ENCODE results near the gene PTPRK. TPM values are rescaled to one million over a fixed set of nuclear protein-coding genes. Genes with fewer than 3 reads are reported as not detected.
A peak's percentile ranks its signal among the peaks of the same experiment; 100 is the strongest.

Gene PTPRK
- total and polyA plus RNA-seq, 3 experiments from 2014 or later, result 0.74 to 23.0 (median 21.3) TPM

GRCh38 chr6:128275030-128275429 is 245.4 kb downstream of the PTPRK start:
- H3K27ac ChIP-seq (ENCODE audit: low read depth, low read length), result no peak overlapping the region
- no peak overlapping the region for H3K27ac Mint-ChIP-seq
- H3K4me1 Mint-ChIP-seq, result no peaks in the 10 kb centered on the region
- DNase-seq, result no peak
- H3K27me3 Mint-ChIP-seq, result no peaks in the 10 kb centered on the region
- H3K36me3 ChIP-seq (ENCODE audit: insufficient read depth, low read length), result no peaks in the 10 kb centered on the region
- no peak overlapping the region for H3K4me3 Mint-ChIP-seq
- no peaks in the 10 kb centered on the region for H3K9me3 ChIP-seq (ENCODE audit: low read length)
- ChIA-PET CTCF (no interaction called here), POLR2A (no interaction called here)
- H3K36me3 Mint-ChIP-seq, result peaks cover 0 to 4% (median 0%) of the 10 kb centered on the region in 3 donors
- H3K9me3 Mint-ChIP-seq, result no peaks in the 10 kb centered on the region
- H3K4me3 ChIP-seq (ENCODE audit: low read length), result no peak overlapping the region
- no peaks in the 10 kb centered on the region for H3K27me3 ChIP-seq (ENCODE audit: insufficient read depth, low read length, poor library complexity, severe bottlenecking)
- no peaks in the 10 kb centered on the region for H3K4me1 ChIP-seq (ENCODE audit: insufficient read depth, low read length)

- no peak overlapping the region for H3K27ac Mint-ChIP-seq
- H3K4me1 ChIP-seq (ENCODE audit: insufficient read depth, low read length), result no peaks in the 10 kb centered on the region
- H3K9me3 ChIP-seq (ENCODE audit: low read length), result no peaks in the 10 kb centered on the region
- H3K27me3 Mint-ChIP-seq, result no peaks in the 10 kb centered on the region
- H3K4me3 Mint-ChIP-seq, result no peak overlapping the region
- H3K36me3 ChIP-seq (ENCODE audit: insufficient read depth, low read length), result no peaks in the 10 kb centered on the region
- ChIA-PET CTCF (no interaction called here), POLR2A (interaction anchor here (0.6 to 1.0 kb wide), 2 partner anchors 11 to 540 kb away, joined by 3 read pairs; no protein-coding TSS in a partner anchor)
- H3K27ac ChIP-seq (ENCODE audit: low read depth, low read length), result no peak overlapping the region
- H3K36me3 Mint-ChIP-seq, result peaks cover 0 to 4% (median 0%) of the 10 kb centered on the region in 3 donors
- H3K4me1 Mint-ChIP-seq, result no peaks in the 10 kb centered on the region
- H3K9me3 Mint-ChIP-seq, result no peaks in the 10 kb centered on the region
- no peak overlapping the region for H3K4me3 ChIP-seq (ENCODE audit: low read length)
- DNase-seq, result no peak
- H3K27me3 ChIP-seq (ENCODE audit: insufficient read depth, low read length, poor library complexity, severe bottlenecking), result no peaks in the 10 kb centered on the region
Observed at GRCh38 chr6:128271527-128271926, 248.9 kb downstream of the PTPRK start.

GRCh38 chr6:128271011-128271410 is 249.4 kb downstream of the PTPRK start:
- CTCF ChIA-PET, result no interaction called here
- DNase-seq, result no peak
- Mint-ChIP-seq H3K4me1 (no peaks in the 10 kb centered on the region), H3K27me3 (no peaks in the 10 kb centered on the region), H3K36me3 (peaks cover 0 to 4% (median 0%) of the 10 kb centered on the region in 3 donors), H3K27ac (no peak overlapping the region), H3K9me3 (no peaks in the 10 kb centered on the region), H3K4me3 (no peak overlapping the region)
- Histone ChIP-seq H3K27me3 (ENCODE audit: insufficient read depth, low read length, poor library complexity, severe bottlenecking) (no peaks in the 10 kb centered on the region), H3K4me1 (ENCODE audit: insufficient read depth, low read length) (no peaks in the 10 kb centered on the region), H3K9me3 (ENCODE audit: low read length) (no peaks in the 10 kb centered on the region), H3K4me3 (ENCODE audit: low read length) (no peak overlapping the region), H3K27ac (ENCODE audit: low read depth, low read length) (no peak overlapping the region), H3K36me3 (ENCODE audit: insufficient read depth, low read length) (no peaks in the 10 kb centered on the region)
- POLR2A ChIA-PET, result no interaction called here

DNA sequence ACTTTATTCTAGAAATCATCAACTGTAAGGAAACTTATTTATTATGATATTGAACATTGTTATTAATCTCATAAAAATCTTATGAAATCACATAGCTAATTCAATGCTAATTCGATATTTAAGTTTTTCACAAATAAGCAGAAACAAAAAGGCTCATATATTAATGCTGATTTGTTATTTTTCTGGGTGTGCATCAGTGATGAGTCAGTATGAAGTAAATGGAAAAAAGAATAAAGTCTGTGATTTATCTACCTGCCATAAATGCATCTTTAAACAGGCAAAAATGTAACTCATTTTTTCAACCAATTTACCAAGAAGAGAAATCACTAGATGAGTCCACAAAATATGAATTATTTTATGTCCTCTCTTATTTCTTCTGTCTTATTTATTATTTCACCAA is 253.5 kb downstream of the PTPRK start:
- Mint-ChIP-seq H3K9me3 (peaks cover 4 to 10% (median 8%) of the 10 kb centered on the region in 5 donors), H3K36me3 (peaks cover 0 to 10% (median 0%) of the 10 kb centered on the region in 3 donors), H3K4me3 (no peak overlapping the region), H3K4me1 (no peaks in the 10 kb centered on the region), H3K27me3 (peaks cover 0 to 3% of the 10 kb centered on the region in 2 donors), H3K27ac (no peak overlapping the region)
- Histone ChIP-seq H3K4me1 (ENCODE audit: insufficient read depth, low read length) (no peaks in the 10 kb centered on the region), H3K36me3 (ENCODE audit: insufficient read depth, low read length) (no peaks in the 10 kb centered on the region), H3K4me3 (ENCODE audit: low read length) (no peak overlapping the region), H3K27me3 (ENCODE audit: insufficient read depth, low read length, poor library complexity, severe bottlenecking) (no peaks in the 10 kb centered on the region), H3K27ac (ENCODE audit: low read depth, low read length) (no peak overlapping the region), H3K9me3 (ENCODE audit: low read length) (no peaks in the 10 kb centered on the region)
- POLR2A ChIA-PET, result no interaction called here
- DNase-seq, result no peak
- CTCF ChIA-PET, result no interaction called here

DNA sequence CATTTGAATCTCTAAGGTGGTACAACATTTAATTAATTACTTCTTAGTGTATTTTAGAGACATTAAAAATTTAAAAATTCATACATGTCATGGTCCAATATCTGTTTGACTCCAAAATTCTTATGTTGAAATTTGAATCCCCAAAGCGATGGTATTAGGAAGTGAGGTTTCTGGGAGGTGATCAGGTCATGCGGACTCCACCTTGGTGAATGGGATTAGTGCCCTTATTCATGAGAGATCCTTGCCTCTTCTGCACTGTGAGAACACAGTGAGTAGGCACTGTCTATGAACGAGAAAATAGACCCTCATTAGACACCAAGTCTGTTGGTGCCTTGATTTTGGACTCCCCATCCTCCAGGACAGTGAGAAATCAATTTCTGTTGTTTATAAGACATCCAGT is 254.7 kb downstream of the PTPRK start:
- peak overlapping the region in 1 of 8 donors; percentile 30 for H3K27ac Mint-ChIP-seq
- CTCF ChIA-PET, result no interaction called here
- peaks cover 4 to 10% (median 8%) of the 10 kb centered on the region in 5 donors for H3K9me3 Mint-ChIP-seq

GRCh38 chr6:128259730-128260685 is 260.4 kb downstream of the PTPRK start:
- Mint-ChIP-seq H3K27me3 (peaks cover 0 to 3% of the 10 kb centered on the region in 2 donors), H3K36me3 (peaks cover 0 to 9% (median 0%) of the 10 kb centered on the region in 3 donors), H3K27ac (peak overlapping the region; percentile 2 to 86 (median 70)), H3K9me3 (peaks cover 4 to 10% (median 8%) of the 10 kb centered on the region in 5 donors), H3K4me3 (peak overlapping the region; percentile 29 to 84 (median 80)), H3K4me1 (peaks cover 23 to 29% (median 29%) of the 10 kb centered on the region in 3 donors)
- peak overlapping the region; percentile 17 for H3K27ac ChIP-seq (ENCODE audit: low read depth, low read length)
- CTCF ChIA-PET, result no interaction called here
- H3K36me3 ChIP-seq (ENCODE audit: insufficient read depth, low read length), result no peaks in the 10 kb centered on the region
- H3K4me3 ChIP-seq (ENCODE audit: low read length), result peak overlapping the region; percentile 58
- H3K27me3 ChIP-seq (ENCODE audit: insufficient read depth, low read length, poor library complexity, severe bottlenecking), result no peaks in the 10 kb centered on the region
- POLR2A ChIA-PET, result no interaction called here
- no peaks in the 10 kb centered on the region for H3K9me3 ChIP-seq (ENCODE audit: low read length)
- DNase-seq, result peak in 2 of 5 donors; percentile 17 to 57
- H3K4me1 ChIP-seq (ENCODE audit: insufficient read depth, low read length), result peaks cover 19% of the 10 kb centered on the region

More for the DNA sequence above, 254.7 kb downstream of the PTPRK start:
- DNase-seq, result no peak
- Histone ChIP-seq H3K4me3 (ENCODE audit: low read length) (no peak overlapping the region), H3K4me1 (ENCODE audit: insufficient read depth, low read length) (peaks cover 1% of the 10 kb centered on the region), H3K27me3 (ENCODE audit: insufficient read depth, low read length, poor library complexity, severe bottlenecking) (no peaks in the 10 kb centered on the region), H3K27ac (ENCODE audit: low read depth, low read length) (no peak overlapping the region), H3K9me3 (ENCODE audit: low read length) (no peaks in the 10 kb centered on the region), H3K36me3 (ENCODE audit: insufficient read depth, low read length) (no peaks in the 10 kb centered on the region)
- H3K4me1 Mint-ChIP-seq, result peaks cover 3 to 4% (median 4%) of the 10 kb centered on the region in 3 donors
- peaks cover 0 to 10% (median 0%) of the 10 kb centered on the region in 3 donors for H3K36me3 Mint-ChIP-seq
- H3K4me3 Mint-ChIP-seq, result no peak overlapping the region
- POLR2A ChIA-PET, result no interaction called here
- H3K27me3 Mint-ChIP-seq, result peaks cover 0 to 3% of the 10 kb centered on the region in 2 donors

- Mint-ChIP-seq H3K9me3 (peaks cover 4 to 10% (median 6%) of the 10 kb centered on the region in 5 donors), H3K27me3 (no peaks in the 10 kb centered on the region), H3K4me3 (peak overlapping the region; percentile 29 to 84 (median 80)), H3K36me3 (peaks cover 0 to 5% (median 0%) of the 10 kb centered on the region in 3 donors), H3K27ac (peak overlapping the region; percentile 3 to 86 (median 70)), H3K4me1 (peaks cover 23 to 29% (median 29%) of the 10 kb centered on the region in 3 donors)
- ChIA-PET POLR2A (no interaction called here), CTCF (no interaction called here)
- Histone ChIP-seq H3K9me3 (ENCODE audit: low read length) (no peaks in the 10 kb centered on the region), H3K4me1 (ENCODE audit: insufficient read depth, low read length) (peaks cover 19% of the 10 kb centered on the region), H3K27ac (ENCODE audit: low read depth, low read length) (peak overlapping the region; percentile 17), H3K4me3 (ENCODE audit: low read length) (peak overlapping the region; percentile 58), H3K27me3 (ENCODE audit: insufficient read depth, low read length, poor library complexity, severe bottlenecking) (no peaks in the 10 kb centered on the region), H3K36me3 (ENCODE audit: insufficient read depth, low read length) (no peaks in the 10 kb centered on the region)
- DNase-seq, result peak in 2 of 5 donors; percentile 12 to 20
Observed at GRCh38 chr6:128259029-128259724, 261.2 kb downstream of the PTPRK start.

DNA sequence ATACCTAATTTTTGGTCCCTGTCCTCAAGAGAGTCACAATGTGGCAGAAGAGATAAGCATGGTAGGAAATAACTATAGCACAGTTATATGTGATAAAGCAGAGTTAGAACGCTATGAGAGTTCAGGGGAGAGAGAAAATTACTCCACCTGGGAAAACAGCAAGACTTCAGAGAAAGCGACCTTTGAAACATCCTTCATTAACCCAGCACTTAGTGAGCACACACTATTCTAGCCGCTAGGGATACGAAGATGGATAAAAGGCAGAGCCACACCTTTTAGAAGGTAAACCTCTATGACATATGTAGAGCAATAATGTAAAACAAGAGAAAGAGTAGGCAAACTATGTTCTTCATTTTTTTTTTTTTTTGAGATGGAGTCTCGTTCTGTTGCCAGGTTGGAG is 264.3 kb downstream of the PTPRK start:
- Histone ChIP-seq H3K27ac (ENCODE audit: low read depth, low read length) (no peak overlapping the region), H3K4me3 (ENCODE audit: low read length) (no peak overlapping the region), H3K4me1 (ENCODE audit: insufficient read depth, low read length) (peaks cover 19% of the 10 kb centered on the region), H3K27me3 (ENCODE audit: insufficient read depth, low read length, poor library complexity, severe bottlenecking) (no peaks in the 10 kb centered on the region), H3K36me3 (ENCODE audit: insufficient read depth, low read length) (no peaks in the 10 kb centered on the region), H3K9me3 (ENCODE audit: low read length) (no peaks in the 10 kb centered on the region)
- no peak overlapping the region for H3K27ac Mint-ChIP-seq
- H3K27me3 Mint-ChIP-seq, result no peaks in the 10 kb centered on the region
- DNase-seq, result no peak
- H3K9me3 Mint-ChIP-seq, result no peaks in the 10 kb centered on the region
- H3K4me3 Mint-ChIP-seq, result no peak overlapping the region
- POLR2A ChIA-PET, result no interaction called here
- H3K36me3 Mint-ChIP-seq, result no peaks in the 10 kb centered on the region
- peaks cover 31 to 51% (median 48%) of the 10 kb centered on the region in 3 donors for H3K4me1 Mint-ChIP-seq
- CTCF ChIA-PET, result no interaction called here

Measured in CD8-positive, alpha-beta memory T cell (primary cell).